Measurements from ENCODE around the gene ALG12. TPM values are rescaled to one million over a fixed set of nuclear protein-coding genes. Genes with fewer than 3 reads are reported as not detected.
A peak's percentile ranks its signal among the peaks of the same experiment; 100 is the strongest.
"Not testable (repeated sequence)": the region's sequence is repeated elsewhere in the genome, so short reads cannot be mapped to it uniquely, and the experiment has no call there.

ALG12 gene
- total RNA-seq, 4 donors from 2014 or later: 12.8 to 16.6 (median 13.0) TPM

- no peak for DNase-seq
- Histone ChIP-seq H3K4me1 (peaks cover 55 to 78% (median 55%) of the 10 kb centered on the region in 3 donors), H3K36me3 (no peaks in the 10 kb centered on the region), H3K4me3 (peak overlapping the region; percentile 28 to 55 (median 42)), H3K9me3 (no peaks in the 10 kb centered on the region), H3K27ac (peak overlapping the region; percentile 89 to 94 (median 92)), H3K27me3 (no peaks in the 10 kb centered on the region)
- WGBS, 2 donors: 30 to 66% methylated on average over 2 to 7 of the region's 23 CpGs
- TF ChIP-seq, protein P1, sequence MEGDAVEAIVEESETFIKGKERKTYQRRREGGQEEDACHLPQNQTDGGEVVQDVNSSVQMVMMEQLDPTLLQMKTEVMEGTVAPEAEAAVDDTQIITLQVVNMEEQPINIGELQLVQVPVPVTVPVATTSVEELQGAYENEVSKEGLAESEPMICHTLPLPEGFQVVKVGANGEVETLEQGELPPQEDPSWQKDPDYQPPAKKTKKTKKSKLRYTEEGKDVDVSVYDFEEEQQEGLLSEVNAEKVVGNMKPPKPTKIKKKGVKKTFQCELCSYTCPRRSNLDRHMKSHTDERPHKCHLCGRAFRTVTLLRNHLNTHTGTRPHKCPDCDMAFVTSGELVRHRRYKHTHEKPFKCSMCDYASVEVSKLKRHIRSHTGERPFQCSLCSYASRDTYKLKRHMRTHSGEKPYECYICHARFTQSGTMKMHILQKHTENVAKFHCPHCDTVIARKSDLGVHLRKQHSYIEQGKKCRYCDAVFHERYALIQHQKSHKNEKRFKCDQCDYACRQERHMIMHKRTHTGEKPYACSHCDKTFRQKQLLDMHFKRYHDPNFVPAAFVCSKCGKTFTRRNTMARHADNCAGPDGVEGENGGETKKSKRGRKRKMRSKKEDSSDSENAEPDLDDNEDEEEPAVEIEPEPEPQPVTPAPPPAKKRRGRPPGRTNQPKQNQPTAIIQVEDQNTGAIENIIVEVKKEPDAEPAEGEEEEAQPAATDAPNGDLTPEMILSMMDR (IDR thresholded peaks at IDR 0.05): no peak
- peak in 1 of 4 donors; percentile 19 for TF ChIP-seq POLR2A (IDR thresholded peaks at IDR 0.05)
- intact Hi-C loops (cut with DNase I): no loop called here
Measured at GRCh38 chr22:49948116-49948957, 30.1 kb upstream of the ALG12 start.

DNA sequence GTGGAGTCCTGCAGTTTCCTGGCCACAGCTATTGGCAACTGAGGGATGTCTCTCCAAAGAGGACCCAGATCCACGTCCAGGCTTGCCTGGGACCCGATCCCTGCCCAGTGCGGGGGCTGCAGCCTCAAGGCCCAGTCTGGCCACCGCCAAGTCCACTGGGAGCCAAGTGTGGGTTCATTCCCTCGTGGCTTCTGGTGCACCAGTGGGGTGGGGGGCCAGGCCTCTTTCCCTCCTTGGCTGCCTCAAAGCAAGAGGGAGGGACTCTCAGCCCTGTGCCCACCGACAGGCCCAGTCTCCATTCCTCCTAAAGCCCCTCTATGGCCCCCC lies 29.0 kb upstream of the ALG12 start:
- H3K36me3 ChIP-seq: no peaks in the 10 kb centered on the region
- H3K4me1 ChIP-seq: peaks cover 45 to 68% (median 46%) of the 10 kb centered on the region in 3 donors
- H3K27ac ChIP-seq: peak overlapping the region in 1 of 4 donors; percentile 89
- peak overlapping the region in 1 of 4 donors; percentile 55 for H3K4me3 ChIP-seq
- no peaks in the 10 kb centered on the region for H3K27me3 ChIP-seq
- TF ChIP-seq, protein P1 (IDR thresholded peaks at IDR 0.05): no peak
- TF ChIP-seq POLR2A (IDR thresholded peaks at IDR 0.05): no peak
- WGBS, 2 donors: 45 to 60% methylated on average over 1 to 4 of the region's 6 CpGs
- no peaks in the 10 kb centered on the region for H3K9me3 ChIP-seq
- intact Hi-C loops (cut with DNase I): no loop called here
- no peak for DNase-seq

DNA sequence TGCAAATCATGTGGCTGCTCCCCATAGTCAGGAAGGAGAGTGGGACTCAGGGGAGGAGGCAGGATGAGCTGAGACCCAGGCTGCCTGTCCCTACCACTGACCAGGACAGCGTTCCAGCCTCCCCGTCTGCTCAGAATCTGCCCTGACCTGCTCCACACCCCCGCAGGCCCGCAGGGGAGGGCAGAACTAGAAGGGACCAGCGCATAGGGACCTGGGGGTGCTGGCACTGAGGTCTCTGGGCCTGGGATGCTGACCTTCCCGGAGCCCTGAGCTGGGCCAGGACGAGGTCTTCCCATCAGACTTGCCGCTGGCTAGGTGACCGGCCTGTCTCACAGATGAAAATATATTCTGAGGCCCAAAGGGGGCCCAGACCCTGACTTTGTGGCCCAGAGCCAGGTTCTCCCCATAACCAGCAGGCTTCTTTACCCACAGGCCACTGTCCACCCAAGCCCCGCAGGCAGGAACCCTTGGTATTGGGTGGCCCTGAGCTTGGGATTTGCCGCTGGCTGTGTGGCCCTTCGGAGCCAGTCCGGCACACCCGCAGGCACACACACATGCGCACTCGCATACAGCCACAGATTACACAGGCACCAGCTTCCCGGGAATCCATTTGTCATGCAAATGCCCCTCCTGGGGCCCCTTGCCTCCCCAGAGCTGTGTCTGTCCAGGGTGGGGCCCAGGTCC lies 28.5 kb upstream of the ALG12 start:
- peak overlapping the region in 1 of 4 donors; percentile 11 for H3K4me3 ChIP-seq
- H3K27ac ChIP-seq: peak overlapping the region in 1 of 4 donors; percentile 89
- TF ChIP-seq, protein P1 (IDR thresholded peaks at IDR 0.05): no peak
- no peak for TF ChIP-seq POLR2A (IDR thresholded peaks at IDR 0.05)
- intact Hi-C loops (cut with DNase I): no loop called here
- 64% methylated on average over 6 of the region's 17 CpGs; no CpG with 5 or more reads in 1 of the 2 donors for WGBS, 2 donors
- DNase-seq: no peak
- peaks cover 41 to 63% (median 42%) of the 10 kb centered on the region in 3 donors for H3K4me1 ChIP-seq
- H3K36me3 ChIP-seq: no peaks in the 10 kb centered on the region
- no peaks in the 10 kb centered on the region for H3K9me3 ChIP-seq
- no peaks in the 10 kb centered on the region for H3K27me3 ChIP-seq

GRCh38 chr22:49945042-49945794 lies 27.0 kb upstream of the ALG12 start:
- intact Hi-C loops (cut with DNase I); H3K4me3 ChIP-seq; H3K27ac ChIP-seq; H3K27me3 ChIP-seq; H3K36me3 ChIP-seq; DNase-seq; H3K9me3 ChIP-seq: not testable (repeated sequence)
- peaks cover 29 to 50% (median 32%) of the 10 kb centered on the region in 3 donors for H3K4me1 ChIP-seq
- WGBS, 2 donors: 100% methylated on average over 1 of the region's 17 CpGs; no CpG with 5 or more reads in 1 of the 2 donors

GRCh38 chr22:49944399-49944891 lies 26.2 kb upstream of the ALG12 start:
- TF ChIP-seq, protein P1 (IDR thresholded peaks at IDR 0.05): no peak
- TF ChIP-seq POLR2A (IDR thresholded peaks at IDR 0.05): no peak
- no peak for DNase-seq
- peak overlapping the region in 1 of 4 donors; percentile 2 for H3K4me3 ChIP-seq
- no peaks in the 10 kb centered on the region for H3K9me3 ChIP-seq
- H3K36me3 ChIP-seq: no peaks in the 10 kb centered on the region
- intact Hi-C loops (cut with DNase I): no loop called here
- no peaks in the 10 kb centered on the region for H3K27me3 ChIP-seq
- peaks cover 22 to 50% (median 29%) of the 10 kb centered on the region in 3 donors for H3K4me1 ChIP-seq
- peak overlapping the region in 1 of 4 donors; percentile 62 for H3K27ac ChIP-seq
- WGBS, 2 donors: 40 to 90% methylated on average over 1 to 6 of the region's 13 CpGs

Data from esophagus squamous epithelium (tissue), 5 donors.